22Rv1 (cell line): ENCODE results near the gene BCL2L13.

Source experiments
- ZFX ChIP-seq: fragments of 450-650 bp; IDR thresholded peaks from 2 replicates; pipeline ENCODE4 v1.6.1; 2017; ENCODE audit warnings: antibody characterized with exemption, borderline replicate concordance
- TF ChIP-seq, protein P1 (sequence below): fragments of 450-650 bp; IDR thresholded peaks from 2 replicates; pipeline ENCODE4 v1.5.1; 2017; ENCODE audit warnings: mild to moderate bottlenecking

DNA sequence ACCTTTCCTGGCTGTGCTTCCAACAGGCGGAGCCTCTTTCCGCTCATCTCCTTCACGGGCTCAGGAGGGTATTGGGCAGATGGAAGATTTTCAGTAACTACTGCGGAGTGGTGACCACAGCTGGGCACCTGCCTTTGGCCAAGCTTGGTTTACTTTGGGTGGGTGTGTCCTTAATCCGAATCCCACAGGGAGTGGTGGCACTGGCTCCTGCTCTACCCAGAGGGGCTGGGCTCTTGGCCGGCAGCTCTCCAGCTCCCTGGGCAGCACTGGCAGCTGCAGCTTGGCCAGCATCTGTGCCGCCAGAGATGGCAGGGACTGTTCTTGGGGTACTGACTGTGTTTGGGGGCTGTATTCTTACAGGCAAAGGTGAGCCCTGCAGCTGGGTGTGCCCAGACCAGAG is 105.9 kb downstream of the BCL2L13 start:
- TF ChIP-seq, protein P1, sequence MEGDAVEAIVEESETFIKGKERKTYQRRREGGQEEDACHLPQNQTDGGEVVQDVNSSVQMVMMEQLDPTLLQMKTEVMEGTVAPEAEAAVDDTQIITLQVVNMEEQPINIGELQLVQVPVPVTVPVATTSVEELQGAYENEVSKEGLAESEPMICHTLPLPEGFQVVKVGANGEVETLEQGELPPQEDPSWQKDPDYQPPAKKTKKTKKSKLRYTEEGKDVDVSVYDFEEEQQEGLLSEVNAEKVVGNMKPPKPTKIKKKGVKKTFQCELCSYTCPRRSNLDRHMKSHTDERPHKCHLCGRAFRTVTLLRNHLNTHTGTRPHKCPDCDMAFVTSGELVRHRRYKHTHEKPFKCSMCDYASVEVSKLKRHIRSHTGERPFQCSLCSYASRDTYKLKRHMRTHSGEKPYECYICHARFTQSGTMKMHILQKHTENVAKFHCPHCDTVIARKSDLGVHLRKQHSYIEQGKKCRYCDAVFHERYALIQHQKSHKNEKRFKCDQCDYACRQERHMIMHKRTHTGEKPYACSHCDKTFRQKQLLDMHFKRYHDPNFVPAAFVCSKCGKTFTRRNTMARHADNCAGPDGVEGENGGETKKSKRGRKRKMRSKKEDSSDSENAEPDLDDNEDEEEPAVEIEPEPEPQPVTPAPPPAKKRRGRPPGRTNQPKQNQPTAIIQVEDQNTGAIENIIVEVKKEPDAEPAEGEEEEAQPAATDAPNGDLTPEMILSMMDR = no peak
- TF ChIP-seq ZFX = no peak
